Testis (tissue), 3 donors: ENCODE data around the gene SLC27A3. TPM values are rescaled to one million over a fixed set of nuclear protein-coding genes. Genes with fewer than 3 reads are reported as not detected.

ENCODE experiments used
- DNase-seq: peaks from one replicate; pipeline ENCODE4 v3.0.0-alpha.2; 2019
- H3K27ac ChIP-seq, 2 donors: fragments of 200-600 bp; sonication (generic); one replicate each; pipeline ENCODE4 v1.5.1; 2019
- H3K27me3 ChIP-seq: fragments of 200-600 bp; sonication (generic); one replicate; pipeline ENCODE4 v1.5.1; 2019
- H3K36me3 ChIP-seq: fragments of 200-600 bp; sonication (generic); one replicate; pipeline ENCODE4 v1.5.1; 2017; ENCODE audit warnings: low read depth; ENCODE audit errors: missing control alignments
- H3K4me1 ChIP-seq: fragments of 200-600 bp; sonication (generic); one replicate; pipeline ENCODE4 v1.5.1; 2019
- H3K4me3 ChIP-seq, 2 donors: fragments of 200-600 bp; sonication (generic); one replicate each; pipeline ENCODE4 v1.5.1; 2017 to 2019
- H3K9me3 ChIP-seq: fragments of 200-600 bp; sonication (generic); one replicate; pipeline ENCODE4 v1.5.1; 2017
- CTCF ChIP-seq, 3 experiments: fragments of 450-650 bp in 2 of 3; fragments of 200-600 bp in 1 of 3; sonication (generic) in 1 of 3; IDR thresholded peaks; one replicate each; pipeline ENCODE4 v1.5.1; 2016 to 2019; ENCODE audit warnings: antibody characterized with exemption in 3 of 3, mild to moderate bottlenecking in 2 of 3, moderate library complexity in 1 of 3
- POLR2A ChIP-seq: fragments of 450-650 bp; IDR thresholded peaks from one replicate; pipeline ENCODE4 v1.6.1; 2017; ENCODE audit warnings: antibody characterized with exemption, mild to moderate bottlenecking, moderate library complexity
- WGBS, 2 donors: methylation state at CpG; one replicate each; pipeline ENCODE4 v1.1.5; 2018; 5-methylcytosine and 5-hydroxymethylcytosine counted together
- intact Hi-C: fragments of 100-400 bp; cut with DNase I; formaldehyde crosslinking; loops from one replicate; pipeline ENCODE4 v1.15.1; 2023; ENCODE audit warnings: low total_unique reads
- polyA plus RNA-seq: library from polyadenylated mRNA; stranded (reverse); fragments of 350-450 nt; fragmentation: Illumina TruSeq; extraction: RNeasy Lipid Tissue Mini Kit (QIAGEN cat#74804); gene quantifications from one replicate; pipeline ENCODE4 v1.2.3, GENCODE V29; 2014; ENCODE audit warnings: low read depth, low replicate concordance; ENCODE audit not compliant: insufficient read depth
- small RNA-seq, 2 donors: library from RNA; depleted of rRNA; stranded (forward); fragments of <200 nt; gene quantifications; one replicate each; pipeline ENCODE3, GENCODE V24; 2016
- total RNA-seq, 2 donors: library from RNA; depleted of rRNA; stranded (reverse); fragments of >200 nt; gene quantifications; one replicate each; pipeline ENCODE4 v1.2.3, GENCODE V29; 2016

SLC27A3 gene
- total and polyA plus RNA-seq, 3 donors from 2014 or later, result 38.5 to 83.3 (median 54.9) TPM

DNA sequence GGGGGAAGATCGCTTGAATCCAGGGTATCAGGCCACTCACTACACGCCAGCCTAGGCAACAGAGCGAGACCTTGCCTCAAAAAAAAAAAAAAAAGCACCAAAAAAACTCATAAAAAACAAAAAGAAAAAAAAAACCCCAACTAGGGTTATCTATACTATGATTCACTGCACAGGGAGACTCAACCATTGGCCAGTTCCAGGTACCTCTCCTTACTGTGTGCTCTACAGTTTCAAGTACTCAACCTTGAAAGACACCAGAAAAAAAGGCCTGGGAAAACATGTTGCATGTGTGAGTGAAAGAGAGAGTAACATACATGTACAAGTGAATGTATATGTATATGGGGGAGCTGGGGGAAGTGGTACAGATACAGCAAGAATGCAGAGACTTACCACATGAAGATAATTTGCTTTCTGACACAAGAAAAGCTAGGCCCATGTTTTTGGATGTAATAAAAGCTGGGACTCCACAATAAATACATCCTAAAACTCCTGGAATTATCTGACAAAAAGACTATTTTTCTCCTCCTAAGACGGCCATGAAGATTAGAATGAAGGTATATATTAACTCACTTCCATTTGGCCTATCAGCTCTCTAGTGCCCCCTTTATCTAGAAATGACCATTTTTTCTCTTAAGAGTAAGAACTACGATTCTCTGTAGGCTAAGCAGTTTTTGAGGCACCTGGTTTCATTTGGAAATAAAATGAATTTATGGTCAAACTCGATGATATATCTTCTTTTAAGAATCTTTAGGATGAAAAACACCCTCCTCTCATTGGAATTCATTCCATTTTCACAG lies 52.2 kb downstream of the SLC27A3 start:
- Histone ChIP-seq H3K9me3 (no peaks in the 10 kb centered on the region), H3K27ac (no peak overlapping the region), H3K36me3 (no peaks in the 10 kb centered on the region), H3K4me1 (peaks cover 5% of the 10 kb centered on the region), H3K27me3 (no peaks in the 10 kb centered on the region), H3K4me3 (no peak overlapping the region)
- TF ChIP-seq CTCF (IDR thresholded peaks at IDR 0.05) (no peak), POLR2A (no peak)
- no peak for DNase-seq
- WGBS, 2 donors, result 86 to 88% methylated on average over 6 of the region's 6 CpGs
- intact Hi-C loops, result no loop called here

Small RNAs within 50 kb of the gene (small RNA-seq; reads per million reads assigned to genes)
- 0 reads per million in 2 donors for gene RF00019

Other genes with a start within 250 kb of the SLC27A3 start
- 10 to 100 TPM; 30.9 to 57.4 TPM for gene S100A6, start 239.4 kb upstream of the SLC27A3 start, total RNA-seq
- 372 TPM for gene S100A6, start 239.4 kb upstream of the SLC27A3 start, polyA plus RNA-seq
- gene S100A5, start 234.5 kb upstream of the SLC27A3 start, total RNA-seq, result 1 to 10 TPM in 1 of 2 donors, not detected in 1; 1.3 TPM
- not detected for gene S100A5, start 234.5 kb upstream of the SLC27A3 start, polyA plus RNA-seq
- gene S100A4, start 229.6 kb upstream of the SLC27A3 start, total RNA-seq, result 10 to 100 TPM; 15.8 to 23.8 TPM
- 146 TPM for gene S100A4, start 229.6 kb upstream of the SLC27A3 start, polyA plus RNA-seq
- gene S100A3, start 226.1 kb upstream of the SLC27A3 start, total RNA-seq, result not detected
- gene S100A3, start 226.1 kb upstream of the SLC27A3 start, polyA plus RNA-seq, result 0.67 TPM
- gene S100A2, start 209.6 kb upstream of the SLC27A3 start, total RNA-seq, result 1 to 10 TPM; 1.9 to 9.6 TPM
- 1.9 TPM for gene S100A2, start 209.6 kb upstream of the SLC27A3 start, polyA plus RNA-seq
- 100 to 1,000 TPM; 158 to 171 TPM for gene S100A16, start 162.3 kb upstream of the SLC27A3 start, total RNA-seq
- gene S100A16, start 162.3 kb upstream of the SLC27A3 start, polyA plus RNA-seq, result 126 TPM
- not detected for gene S100A14, start 159.1 kb upstream of the SLC27A3 start, total RNA-seq
- gene S100A14, start 159.1 kb upstream of the SLC27A3 start, polyA plus RNA-seq, result 1.6 TPM
- 10 to 100 TPM; 54.2 to 78.2 TPM for gene S100A13, start 147.9 kb upstream of the SLC27A3 start, total RNA-seq
- 90.9 TPM for gene S100A13, start 147.9 kb upstream of the SLC27A3 start, polyA plus RNA-seq
- gene S100A1, start 147.0 kb upstream of the SLC27A3 start, total RNA-seq, result 10 to 100 TPM in 1 of 2 donors, 1 to 10 TPM in 1; 8.2 to 24.0 TPM
- 29.8 TPM for gene S100A1, start 147.0 kb upstream of the SLC27A3 start, polyA plus RNA-seq
- gene CHTOP, start 141.3 kb upstream of the SLC27A3 start, total RNA-seq, result 10 to 100 TPM; 86.1 to 87.8 TPM
- 101 TPM for gene CHTOP, start 141.3 kb upstream of the SLC27A3 start, polyA plus RNA-seq
- 10 to 100 TPM; 57.4 to 61.7 TPM for gene SNAPIN, start 116.7 kb upstream of the SLC27A3 start, total RNA-seq
- 48.9 TPM for gene SNAPIN, start 116.7 kb upstream of the SLC27A3 start, polyA plus RNA-seq
- 100 to 1,000 TPM; 150 to 153 TPM for gene ILF2, start 104.4 kb upstream of the SLC27A3 start, total RNA-seq
- 295 TPM for gene ILF2, start 104.4 kb upstream of the SLC27A3 start, polyA plus RNA-seq
- gene NPR1, start 96.7 kb upstream of the SLC27A3 start, total RNA-seq, result 1 to 10 TPM; 2.5 to 4.3 TPM
- 10.7 TPM for gene NPR1, start 96.7 kb upstream of the SLC27A3 start, polyA plus RNA-seq
- 100 to 1,000 TPM; 113 to 121 TPM for gene INTS3, start 47.4 kb upstream of the SLC27A3 start, total RNA-seq
- 66.1 TPM for gene INTS3, start 47.4 kb upstream of the SLC27A3 start, polyA plus RNA-seq
- gene GATAD2B, start 147.6 kb downstream of the SLC27A3 start, total RNA-seq, result 10 to 100 TPM; 32.1 to 37.4 TPM
- 26.5 TPM for gene GATAD2B, start 147.6 kb downstream of the SLC27A3 start, polyA plus RNA-seq
- gene DENND4B, start 171.3 kb downstream of the SLC27A3 start, total RNA-seq, result 10 to 100 TPM; 54.5 to 59.0 TPM
- 25.4 TPM for gene DENND4B, start 171.3 kb downstream of the SLC27A3 start, polyA plus RNA-seq
- gene CRTC2, start 183.2 kb downstream of the SLC27A3 start, total RNA-seq, result 10 to 100 TPM; 32.0 to 49.7 TPM
- 49.1 TPM for gene CRTC2, start 183.2 kb downstream of the SLC27A3 start, polyA plus RNA-seq
- 10 to 100 TPM; 46.5 to 62.5 TPM for gene SLC39A1, start 188.1 kb downstream of the SLC27A3 start, total RNA-seq
- gene SLC39A1, start 188.1 kb downstream of the SLC27A3 start, polyA plus RNA-seq, result 54.5 TPM
- 10 to 100 TPM; 22.2 to 24.6 TPM for gene CREB3L4, start 192.5 kb downstream of the SLC27A3 start, total RNA-seq
- 15.6 TPM for gene CREB3L4, start 192.5 kb downstream of the SLC27A3 start, polyA plus RNA-seq
- 100 to 1,000 TPM; 159 to 212 TPM for gene JTB, start 202.3 kb downstream of the SLC27A3 start, total RNA-seq
- 78.6 TPM for gene JTB, start 202.3 kb downstream of the SLC27A3 start, polyA plus RNA-seq
- 10 to 100 TPM; 37.6 to 45.2 TPM for gene RAB13, start 210.9 kb downstream of the SLC27A3 start, total RNA-seq
- gene RAB13, start 210.9 kb downstream of the SLC27A3 start, polyA plus RNA-seq, result 82.8 TPM
- gene RPS27, start 215.4 kb downstream of the SLC27A3 start, total RNA-seq, result 1,000 to 10,000 TPM in 1 of 2 donors, 100 to 1,000 TPM in 1; 779 to 1,544 TPM
- 3,589 TPM for gene RPS27, start 215.4 kb downstream of the SLC27A3 start, polyA plus RNA-seq